GM12892 (cell line): ENCODE measurements around the gene RBFA.

Source experiments
- POLR2A ChIP-seq: IDR thresholded peaks from 2 replicates; pipeline ENCODE4 v1.6.1; 2011; ENCODE audit warnings: low read depth, low read length, control low read depth
- POLR2AphosphoS5 ChIP-seq: IDR thresholded peaks from 2 replicates; pipeline ENCODE4 v1.6.1; 2011; ENCODE audit warnings: low read depth, low read length, control low read depth

DNA sequence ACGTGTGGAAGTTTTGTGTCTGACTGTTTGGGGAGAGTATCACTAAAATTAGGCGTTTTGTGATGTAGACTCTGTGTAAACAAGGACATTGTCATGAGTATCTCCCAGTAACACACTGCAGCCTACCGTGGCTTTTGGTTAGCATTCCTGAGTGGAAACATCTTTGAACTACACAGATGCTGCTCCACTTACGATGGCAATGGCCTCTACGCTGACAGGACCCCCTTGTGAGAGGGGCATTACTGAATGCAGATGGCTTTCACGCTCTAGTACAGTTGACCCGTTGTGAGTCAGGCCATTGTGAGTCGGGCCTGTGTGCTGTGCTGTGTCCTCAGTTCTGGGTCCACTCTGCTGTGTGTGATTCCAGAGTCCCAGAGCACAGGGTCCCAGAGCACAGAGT, 40.5 kb downstream of the RBFA start:
- no peak for TF ChIP-seq POLR2A
- no peak for TF ChIP-seq POLR2AphosphoS5
